Heart right ventricle (tissue), 16 donors: Measurements from ENCODE around the gene SAMD8. TPM values are rescaled to one million over a fixed set of nuclear protein-coding genes. Genes with fewer than 3 reads are reported as not detected.
A peak's percentile ranks its signal among the peaks of the same experiment; 100 is the strongest.
"Not testable (repeated sequence)": the region's sequence is repeated elsewhere in the genome, so short reads cannot be mapped to it uniquely, and the experiment has no call there.

Experiments used
- ATAC-seq, 8 donors: fragments of 200-7000 bp; cut with Tn5 transposase; one replicate each; pipeline ENCODE4 v1.9.1; 2020; ENCODE audit warnings: mild to moderate bottlenecking in 8 of 8, moderate library complexity in 8 of 8, moderate number of reproducible peaks in 1 of 8
- DNase-seq, 2 donors: peaks; one replicate each; pipeline ENCODE4 v3.0.0-alpha.2; 2020
- H3K27ac ChIP-seq, 10 donors: fragments of 200-600 bp; sonication (generic) in 2 of 10; one replicate each; pipeline versions ENCODE4 v1.5.0 to v1.8.0; 2020 to 2022; ENCODE audit warnings: mild to moderate bottlenecking in 3 of 10
- H3K27me3 ChIP-seq, 7 donors: fragments of 200-600 bp; one replicate each; pipeline ENCODE4 v1.8.0; 2021 to 2022; ENCODE audit warnings: mild to moderate bottlenecking in 2 of 7
- H3K36me3 ChIP-seq, 9 donors: fragments of 200-600 bp; sonication (generic) in 1 of 9; one replicate each; pipeline versions ENCODE4 v1.5.0 to v1.8.0; 2020 to 2022; ENCODE audit warnings: mild to moderate bottlenecking in 2 of 9
- H3K4me1 ChIP-seq, 9 donors: fragments of 200-600 bp; sonication (generic) in 1 of 9; one replicate each; pipeline versions ENCODE4 v1.5.0 to v1.8.0; 2020 to 2022; ENCODE audit warnings: mild to moderate bottlenecking in 4 of 9
- H3K4me3 ChIP-seq, 10 donors: fragments of 200-600 bp; sonication (generic) in 2 of 10; one replicate each; pipeline versions ENCODE4 v1.5.0 to v1.8.0; 2020 to 2022; ENCODE audit warnings: mild to moderate bottlenecking in 7 of 10, moderate library complexity in 2 of 10
- H3K9me3 ChIP-seq, 11 donors: fragments of 200-600 bp in 10 of 11; sonication (generic) in 2 of 11; one replicate each; pipeline versions ENCODE4 v1.5.0 to v1.8.0; 2013 to 2022; ENCODE audit warnings: mild to moderate bottlenecking in 2 of 11, control low read depth in 1 of 11, moderate library complexity in 1 of 11
- WGBS, 2 donors: extraction: QIAGEN DNeasy Blood & Tissue Kit; methylation state at CpG; one replicate each; pipeline ENCODE4 v1.1.7; 2013; ENCODE audit warnings: inconsistent platforms in 1 of 2; 5-methylcytosine and 5-hydroxymethylcytosine counted together
- intact Hi-C, 10 donors: fragments of 100-400 bp; cut with DNase I; formaldehyde crosslinking; loops; one replicate each; pipeline versions ENCODE4 v1.11.1 to v1.14.2; 2022
- polyA plus RNA-seq, 2 donors: library from polyadenylated mRNA; stranded (reverse); fragments of 200-250 nt; gene quantifications; one replicate each; pipeline ENCODE4 v1.2.3, GENCODE V29; 2013
- total RNA-seq, 10 donors: library from RNA; stranded (reverse); fragmentation: NEBNext Ultra II Directional in 3 of 10; extraction: Animal tissue kit (Norgen Biotek cat#: 25700) in 3 of 10; gene quantifications; one replicate each; pipeline versions ENCODE4 v1.2.1 to v1.2.4, GENCODE V29; 2021 to 2023
- TF ChIP-seq, protein P1 (sequence below), 9 donors: fragments of 200-600 bp; sonication (generic) in 2 of 9; IDR thresholded peaks; one replicate each; pipeline versions ENCODE4 v1.5.0 to v1.8.0; 2021 to 2022; ENCODE audit warnings: antibody characterized with exemption in 9 of 9, mild to moderate bottlenecking in 5 of 9, moderate library complexity in 1 of 9
- donor health status: Arrhythmogenic right ventricular cardiomyopathy.
- donor health status: ischemic (EF 13 %, LVEDD 7.1; RV severe dilation, severe dysfunction).
- donor health status: healthy with polysubstance abuse.
- donor health status: DM: no; HTN: yes; CAD: no.
- donor health status: DM: no; HTN: no; CAD: no.
- donor health status: ischemic (EF 25% LVEDD 6.9; RV normal size, moderate dysfunction).
- donor health status: ischemic (EF 25% LVEDD 5.7; RV mildly dilated, moderate dysfunction).
- donor health status: healthy.
- donor health status: DM: yes; HTN: yes; CAD: no.
- donor health status: Ischemic cardiomyopathy.
- donor health status: ischemic (EF 35%, LVEDD 5.7; RV mildly dilated, moderate dysfunction).
- donor health status: nonischemic (EF 11% LVEDD 7.7; RV severe dilation, severe dysfunction).
- donor health status: DM: yes; HTN: yes; CAD: no.
- donor health status: PGD.
- donor health status: ischemic (EF 29% LVEDD 5.4; RV normal size, mild dysfunction).
- donor health status: nonischemic (EF 23%, LVEDD 6.1; RV moderate dilation, normal function).

Gene SAMD8
- total and polyA plus RNA-seq, 12 donors, result 5.3 to 31.2 (median 25.4) TPM

GRCh38 chr10:75220274-75220673 lies 108.8 kb downstream of the SAMD8 start:
- 59 to 63% methylated on average over 4 of the region's 4 CpGs for WGBS, 2 donors
- intact Hi-C loops, result no loop called here
- DNase-seq (no peak), ATAC-seq (no peak)
- Histone ChIP-seq H3K36me3 (peaks cover 10 to 100% (median 81%) of the 10 kb centered on the region in 9 donors), H3K27ac (peak overlapping the region in 3 of 10 donors; percentile 15 to 32 (median 20)), H3K4me1 (peaks cover 8 to 87% (median 60%) of the 10 kb centered on the region in 9 donors), H3K27me3 (no peaks in the 10 kb centered on the region), H3K9me3 (no peaks in the 10 kb centered on the region), H3K4me3 (no peak overlapping the region)
- TF ChIP-seq, protein P1, sequence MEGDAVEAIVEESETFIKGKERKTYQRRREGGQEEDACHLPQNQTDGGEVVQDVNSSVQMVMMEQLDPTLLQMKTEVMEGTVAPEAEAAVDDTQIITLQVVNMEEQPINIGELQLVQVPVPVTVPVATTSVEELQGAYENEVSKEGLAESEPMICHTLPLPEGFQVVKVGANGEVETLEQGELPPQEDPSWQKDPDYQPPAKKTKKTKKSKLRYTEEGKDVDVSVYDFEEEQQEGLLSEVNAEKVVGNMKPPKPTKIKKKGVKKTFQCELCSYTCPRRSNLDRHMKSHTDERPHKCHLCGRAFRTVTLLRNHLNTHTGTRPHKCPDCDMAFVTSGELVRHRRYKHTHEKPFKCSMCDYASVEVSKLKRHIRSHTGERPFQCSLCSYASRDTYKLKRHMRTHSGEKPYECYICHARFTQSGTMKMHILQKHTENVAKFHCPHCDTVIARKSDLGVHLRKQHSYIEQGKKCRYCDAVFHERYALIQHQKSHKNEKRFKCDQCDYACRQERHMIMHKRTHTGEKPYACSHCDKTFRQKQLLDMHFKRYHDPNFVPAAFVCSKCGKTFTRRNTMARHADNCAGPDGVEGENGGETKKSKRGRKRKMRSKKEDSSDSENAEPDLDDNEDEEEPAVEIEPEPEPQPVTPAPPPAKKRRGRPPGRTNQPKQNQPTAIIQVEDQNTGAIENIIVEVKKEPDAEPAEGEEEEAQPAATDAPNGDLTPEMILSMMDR (IDR thresholded peaks at IDR 0.05), result no peak

GRCh38 chr10:75221492-75221891 lies 110.0 kb downstream of the SAMD8 start:
- 88 to 93% methylated on average over 8 of the region's 8 CpGs for WGBS, 2 donors
- ATAC-seq, H3K27me3 ChIP-seq, DNase-seq, H3K9me3 ChIP-seq, intact Hi-C loops, H3K4me3 ChIP-seq: not testable (repeated sequence)
- Histone ChIP-seq H3K4me1 (peaks cover 15 to 87% (median 64%) of the 10 kb centered on the region in 9 donors), H3K36me3 (peaks cover 10 to 100% (median 69%) of the 10 kb centered on the region in 9 donors), H3K27ac (peak overlapping the region in 1 of 10 donors; percentile 21)

GRCh38 chr10:75223507-75223906 lies 112.1 kb downstream of the SAMD8 start:
- DNase-seq, result no peak
- Histone ChIP-seq H3K4me3 (no peak overlapping the region), H3K9me3 (no peaks in the 10 kb centered on the region), H3K36me3 (peaks cover 6 to 100% (median 55%) of the 10 kb centered on the region in 9 donors), H3K4me1 (peaks cover 24 to 89% (median 73%) of the 10 kb centered on the region in 9 donors), H3K27me3 (no peaks in the 10 kb centered on the region), H3K27ac (peak overlapping the region in 7 of 10 donors; percentile 17 to 90 (median 78))
- WGBS, 2 donors, result 49 to 54% methylated on average over 2 of the region's 2 CpGs
- no peak for ATAC-seq
- TF ChIP-seq, protein P1 (IDR thresholded peaks at IDR 0.05), result no peak
- intact Hi-C loops, result no loop called here

DNA sequence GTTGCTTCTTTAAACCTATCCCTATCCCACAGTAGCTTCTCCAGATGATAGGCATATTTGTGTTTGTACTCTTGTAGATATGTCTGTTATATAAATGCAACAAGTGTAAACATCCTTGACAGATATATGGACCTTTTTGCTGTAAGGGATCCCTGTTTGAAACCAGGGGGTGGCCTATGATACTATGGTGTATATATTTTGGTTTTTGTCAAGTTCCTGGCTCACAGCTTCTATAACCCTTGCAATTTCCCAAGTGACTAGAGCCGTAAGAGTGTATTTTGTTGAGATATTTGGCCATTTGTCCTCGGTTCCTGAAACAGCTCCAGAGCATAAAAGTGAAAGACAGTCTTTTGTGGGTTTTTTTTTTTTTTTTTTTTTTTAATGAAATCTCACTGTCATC lies 114.6 kb downstream of the SAMD8 start:
- DNase-seq, result no peak
- Histone ChIP-seq H3K9me3 (no peaks in the 10 kb centered on the region), H3K36me3 (peaks cover 3 to 100% (median 37%) of the 10 kb centered on the region in 9 donors), H3K27me3 (no peaks in the 10 kb centered on the region), H3K27ac (peak overlapping the region; percentile 67 to 90 (median 77)), H3K4me1 (peaks cover 24 to 95% (median 78%) of the 10 kb centered on the region in 9 donors), H3K4me3 (peak overlapping the region in 6 of 10 donors; percentile 0 to 26 (median 18))
- intact Hi-C loops, result loop anchor here in 1 of 10 donors (5.0 kb wide), 1 partner anchor 39 kb away; no protein-coding TSS in a partner anchor
- ATAC-seq, result no peak
- TF ChIP-seq, protein P1 (IDR thresholded peaks at IDR 0.05), result no peak
- 6 to 20% methylated on average over 2 of the region's 2 CpGs for WGBS, 2 donors

GRCh38 chr10:75226656-75227055 lies 115.2 kb downstream of the SAMD8 start:
- peak overlapping the region; percentile 54 to 90 (median 77) for H3K27ac ChIP-seq
- TF ChIP-seq, protein P1 (IDR thresholded peaks at IDR 0.05), result no peak
- intact Hi-C loops, result loop anchor here in 1 of 10 donors (5.0 kb wide), 1 partner anchor 39 kb away; no protein-coding TSS in a partner anchor
- ATAC-seq, result no peak
- DNase-seq, result no peak
- WGBS, 2 donors, result 42 to 57% methylated on average over 5 of the region's 5 CpGs
- peaks cover 3 to 100% (median 34%) of the 10 kb centered on the region in 9 donors for H3K36me3 ChIP-seq
- no peaks in the 10 kb centered on the region for H3K9me3 ChIP-seq
- no peaks in the 10 kb centered on the region for H3K27me3 ChIP-seq
- peak overlapping the region in 1 of 10 donors; percentile 26 for H3K4me3 ChIP-seq
- peaks cover 24 to 90% (median 76%) of the 10 kb centered on the region in 9 donors for H3K4me1 ChIP-seq
